HAP-1 (cell line): ENCODE results near the gene SRRM1.

Source experiments
- DNase-seq, 2 experiments: peaks; one replicate each; pipeline ENCODE4 v3.0.0-alpha.2; 2016 to 2020; ENCODE audit warnings: low spot score in 2 of 2
- H3K27me3 ChIP-seq: fragments of 250-450 bp; sonication (Bioruptor Pico); 2 replicates; pipeline ENCODE4 v1.5.1; 2020; ENCODE audit warnings: low read depth, mild to moderate bottlenecking, moderate library complexity
- H3K36me3 ChIP-seq: fragments of 250-450 bp; sonication (Bioruptor Pico); replicated peaks from 2 replicates; pipeline ENCODE4 v1.5.1; 2020; ENCODE audit warnings: mild to moderate bottlenecking
- H3K4me1 ChIP-seq: fragments of 250-450 bp; sonication (Bioruptor Pico); 2 replicates; pipeline ENCODE4 v1.5.1; 2020; ENCODE audit warnings: mild to moderate bottlenecking
- H3K4me3 ChIP-seq: fragments of 250-450 bp; sonication (Bioruptor Pico); 2 replicates; pipeline ENCODE4 v1.5.1; 2020; ENCODE audit warnings: mild to moderate bottlenecking, moderate library complexity
- H3K9me3 ChIP-seq: fragments of 250-450 bp; sonication (Bioruptor Pico); 2 replicates; pipeline ENCODE4 v1.5.1; 2020; ENCODE audit warnings: mild to moderate bottlenecking, moderate library complexity
- in situ Hi-C: fragments of 300-500 bp; cut with MboI; formaldehyde crosslinking; loops from 3 replicates; pipeline ENCODE4 v1.14.3; 2020; ENCODE audit warnings: low sequenced_read_pairs, inconsistent platforms, mixed read lengths

Gene SRRM1

DNA sequence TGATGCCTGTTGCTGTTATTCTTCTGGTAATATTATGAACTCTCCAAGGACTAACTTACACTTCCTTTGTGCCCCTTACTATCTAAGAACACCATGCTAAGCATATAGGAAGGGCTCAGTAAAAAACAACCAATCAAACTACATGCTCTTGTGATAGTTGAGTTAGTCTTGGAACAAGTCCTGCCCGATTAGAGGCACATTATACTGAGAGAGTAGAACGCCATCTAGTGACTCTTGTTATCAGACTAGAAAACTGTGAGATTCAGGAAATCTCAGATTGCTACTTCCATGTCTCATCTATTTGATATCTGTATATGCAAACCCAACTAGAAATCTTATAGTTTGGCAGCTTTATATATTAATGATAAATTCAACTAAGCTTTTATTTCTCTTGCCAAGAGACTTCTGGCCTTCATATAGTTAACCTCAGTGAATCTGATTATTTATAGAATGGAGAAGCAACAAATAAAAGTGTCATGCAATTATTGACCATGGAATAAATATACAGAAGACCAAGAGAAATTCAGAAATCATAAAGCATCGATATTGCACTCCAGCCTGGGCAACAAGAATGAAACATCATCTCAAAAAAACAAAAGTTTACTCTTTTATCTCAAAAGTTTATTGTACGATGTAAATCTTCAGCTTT lies 7.8 kb upstream of the SRRM1 start:
- peak in 1 of 2 experiments; percentile 82 for DNase-seq
- no peaks in the 10 kb centered on the region for H3K27me3 ChIP-seq
- no peaks in the 10 kb centered on the region for H3K9me3 ChIP-seq
- H3K4me3 ChIP-seq: no peak overlapping the region
- peaks cover 13% of the 10 kb centered on the region for H3K4me1 ChIP-seq
- in situ Hi-C loops: loop anchor here (10.0 kb wide), 1 partner anchor 431 kb away; no protein-coding TSS in a partner anchor
- H3K36me3 ChIP-seq: no peaks in the 10 kb centered on the region

DNA sequence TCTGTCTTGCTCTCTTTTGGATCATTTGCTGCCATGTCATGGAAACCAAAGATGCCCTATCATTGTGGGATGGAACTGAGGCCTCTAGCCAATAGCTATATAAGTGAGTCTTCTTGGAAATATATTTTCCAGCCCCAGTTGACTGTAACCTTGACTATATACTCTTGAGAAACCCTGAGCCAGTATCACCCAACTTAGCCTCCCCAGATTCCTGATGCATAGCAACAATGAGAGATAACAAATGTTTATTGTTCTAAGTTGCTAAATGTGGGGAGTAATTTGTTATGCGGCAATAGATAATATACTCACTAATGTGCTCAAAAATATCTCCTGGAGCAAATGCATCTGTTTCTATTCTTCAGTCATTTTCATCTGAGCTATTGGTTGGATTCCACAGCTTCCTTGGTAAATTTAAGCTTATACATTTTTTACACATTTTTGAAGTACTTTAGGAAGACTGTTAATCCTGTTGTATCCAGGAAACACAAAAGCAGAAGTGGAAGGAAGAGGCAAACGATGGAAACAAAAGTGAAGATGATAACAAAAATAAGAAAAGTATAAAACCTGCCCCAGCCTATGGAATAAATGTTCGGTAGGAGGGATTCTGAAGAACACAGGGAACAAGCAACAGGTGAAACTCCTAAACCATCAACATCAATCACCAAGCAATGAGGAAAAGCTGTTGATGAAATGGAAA lies 6.3 kb upstream of the SRRM1 start:
- DNase-seq: no peak
- in situ Hi-C loops: loop anchor here (10.0 kb wide), 1 partner anchor 432 kb away; no protein-coding TSS in a partner anchor
- Histone ChIP-seq H3K4me3 (no peak overlapping the region), H3K4me1 (peaks cover 15% of the 10 kb centered on the region), H3K27me3 (no peaks in the 10 kb centered on the region), H3K9me3 (no peaks in the 10 kb centered on the region), H3K36me3 (no peaks in the 10 kb centered on the region)

GRCh38 chr1:24639094-24639493 lies 4.0 kb upstream of the SRRM1 start:
- in situ Hi-C loops: loop anchor here (10.0 kb wide), 1 partner anchor 434 kb away; no protein-coding TSS in a partner anchor
- no peak for DNase-seq

DNA sequence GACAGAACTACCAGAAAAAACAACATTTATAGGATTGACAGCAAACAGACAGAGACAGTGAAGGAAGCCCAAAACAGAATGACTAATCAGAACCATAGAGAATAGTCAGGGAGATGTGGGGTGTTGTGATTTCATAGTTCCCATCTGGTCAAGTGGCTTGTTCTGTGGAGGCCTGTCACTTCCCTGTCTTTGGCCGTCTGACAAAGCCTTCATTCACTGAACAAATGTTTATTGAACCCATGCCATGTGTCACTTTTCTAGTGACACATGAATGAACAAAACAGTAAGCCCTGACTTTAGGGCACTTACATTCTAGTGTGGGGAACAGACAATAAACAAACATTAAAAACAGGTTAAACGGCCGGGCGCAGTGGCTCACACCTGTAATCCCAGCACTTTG lies 3.2 kb upstream of the SRRM1 start:
- Histone ChIP-seq H3K4me1 (peaks cover 10% of the 10 kb centered on the region), H3K9me3 (no peaks in the 10 kb centered on the region), H3K36me3 (no peaks in the 10 kb centered on the region; the same call in none of the 2 replicates), H3K27me3 (no peaks in the 10 kb centered on the region), H3K4me3 (no peak overlapping the region)
- no peak for DNase-seq
- in situ Hi-C loops: loop anchor here (10.0 kb wide), 1 partner anchor 435 kb away; no protein-coding TSS in a partner anchor

More at GRCh38 chr1:24639094-24639493, 4.0 kb upstream of the SRRM1 start:
- Histone ChIP-seq H3K4me1 (peaks cover 4% of the 10 kb centered on the region; the same call in 1 of the 2 replicates), H3K9me3 (no peaks in the 10 kb centered on the region), H3K4me3 (no peak overlapping the region), H3K27me3 (no peaks in the 10 kb centered on the region), H3K36me3 (no peaks in the 10 kb centered on the region; the same call in 1 of the 2 replicates)

GRCh38 chr1:24640288-24640687 lies 2.8 kb upstream of the SRRM1 start:
- no peaks in the 10 kb centered on the region for H3K27me3 ChIP-seq
- DNase-seq: peak in 1 of 2 experiments; percentile 58
- H3K9me3 ChIP-seq: no peaks in the 10 kb centered on the region
- in situ Hi-C loops: no loop called here
- H3K4me3 ChIP-seq: no peak overlapping the region
- H3K36me3 ChIP-seq: peaks cover under 1% of the 10 kb centered on the region
- H3K4me1 ChIP-seq: peaks cover 12% of the 10 kb centered on the region

DNA sequence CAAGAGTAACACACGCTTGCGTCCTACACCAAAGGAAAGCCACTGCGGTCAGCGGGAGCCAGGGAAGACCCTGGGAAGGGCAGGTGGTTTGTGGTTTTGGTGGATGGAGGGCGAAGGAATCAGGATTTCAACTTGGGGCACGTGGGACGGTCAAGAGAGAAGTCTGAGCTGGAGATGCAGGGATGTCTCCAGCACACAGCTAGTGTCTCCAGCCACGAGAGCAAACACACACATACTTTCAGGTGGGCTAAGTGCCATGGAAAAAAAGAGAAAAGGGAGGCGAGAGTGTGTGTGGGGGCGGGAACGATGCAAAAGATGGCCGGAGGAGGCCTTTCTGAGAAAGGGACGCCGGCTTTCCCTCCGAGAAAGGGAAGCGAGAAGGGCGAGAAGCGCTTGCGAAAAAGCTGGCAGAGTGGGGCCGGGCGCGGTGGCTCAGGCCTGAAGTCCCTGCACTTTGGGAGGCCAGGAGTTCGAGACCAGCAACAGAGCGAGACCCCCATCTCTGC lies 1.4 kb upstream of the SRRM1 start:
- Histone ChIP-seq H3K4me3 (peak overlapping the region; percentile 94), H3K27me3 (no peaks in the 10 kb centered on the region), H3K4me1 (peaks cover 15% of the 10 kb centered on the region), H3K9me3 (no peaks in the 10 kb centered on the region), H3K36me3 (peaks cover 14% of the 10 kb centered on the region)
- in situ Hi-C loops: no loop called here
- DNase-seq: peak in 1 of 2 experiments; percentile 26

- H3K27me3 ChIP-seq: no peaks in the 10 kb centered on the region
- no peaks in the 10 kb centered on the region for H3K9me3 ChIP-seq
- H3K36me3 ChIP-seq: peaks cover 33% of the 10 kb centered on the region
- peaks cover 15% of the 10 kb centered on the region for H3K4me1 ChIP-seq
- peak overlapping the region; percentile 94 for H3K4me3 ChIP-seq
- in situ Hi-C loops: no loop called here
- DNase-seq: peak in 1 of 2 experiments; percentile 24
These were observed 429 bp downstream of the SRRM1 start for GRCh38 chr1:24643363-24644099.

- no peaks in the 10 kb centered on the region for H3K27me3 ChIP-seq
- in situ Hi-C loops: no loop called here
- peak overlapping the region; percentile 94 for H3K4me3 ChIP-seq
- peak in 1 of 2 experiments; percentile 36 for DNase-seq
- peaks cover 38% of the 10 kb centered on the region for H3K36me3 ChIP-seq
- H3K4me1 ChIP-seq: peaks cover 15% of the 10 kb centered on the region
- no peaks in the 10 kb centered on the region for H3K9me3 ChIP-seq
These were observed 940 bp downstream of the SRRM1 start for GRCh38 chr1:24644100-24644384.

- H3K9me3 ChIP-seq: no peaks in the 10 kb centered on the region
- in situ Hi-C loops: no loop called here
- no peaks in the 10 kb centered on the region for H3K27me3 ChIP-seq
- H3K36me3 ChIP-seq: peaks cover 85% of the 10 kb centered on the region
- peaks cover 11% of the 10 kb centered on the region for H3K4me1 ChIP-seq
- DNase-seq: no peak
- no peak overlapping the region for H3K4me3 ChIP-seq
These were observed 5.8 kb downstream of the SRRM1 start for GRCh38 chr1:24648919-24649318.

DNA sequence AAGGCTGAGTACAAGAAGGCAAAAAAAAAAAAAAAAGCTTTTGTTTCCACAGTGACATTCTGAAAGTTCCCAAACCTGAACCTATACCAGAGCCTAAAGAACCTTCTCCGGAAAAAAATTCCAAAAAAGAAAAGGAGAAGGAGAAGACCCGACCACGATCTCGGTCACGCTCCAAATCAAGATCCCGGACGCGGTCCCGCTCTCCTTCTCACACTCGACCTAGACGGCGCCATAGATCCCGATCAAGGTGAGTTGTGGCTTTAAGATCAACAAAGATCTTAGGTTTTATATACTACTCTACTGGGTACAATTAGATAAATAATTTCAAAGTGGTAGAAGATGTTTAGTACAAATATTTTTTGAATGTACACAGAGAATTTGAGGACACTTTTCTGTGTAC lies 9.3 kb downstream of the SRRM1 start:
- Histone ChIP-seq H3K36me3 (peaks cover 98% of the 10 kb centered on the region), H3K4me3 (no peak overlapping the region), H3K9me3 (no peaks in the 10 kb centered on the region), H3K27me3 (no peaks in the 10 kb centered on the region), H3K4me1 (no peaks in the 10 kb centered on the region)
- no peak for DNase-seq
- in situ Hi-C loops: no loop called here

DNA sequence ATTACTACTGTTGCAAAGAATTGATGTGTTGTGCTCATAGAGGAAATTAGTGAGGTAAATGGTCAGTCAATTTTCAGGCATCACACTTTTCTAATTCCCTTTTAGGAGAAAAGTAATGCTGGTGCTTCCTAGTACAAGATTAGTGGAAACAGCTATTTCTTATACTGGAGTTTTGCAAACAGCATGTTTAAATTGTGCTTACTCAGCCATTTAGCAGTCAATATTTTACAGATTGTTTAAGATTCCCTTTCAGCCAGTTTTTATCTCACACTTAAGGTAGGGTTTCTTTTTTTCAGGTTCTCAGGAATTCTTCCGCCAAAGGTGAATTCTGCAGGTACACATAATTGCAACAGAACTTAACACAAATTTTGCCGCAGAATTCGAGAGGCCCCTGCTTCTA lies 10.9 kb downstream of the SRRM1 start:
- no peaks in the 10 kb centered on the region; the same call in 1 of the 2 replicates for H3K4me1 ChIP-seq
- DNase-seq: no peak
- no peaks in the 10 kb centered on the region for H3K27me3 ChIP-seq
- H3K9me3 ChIP-seq: no peaks in the 10 kb centered on the region
- in situ Hi-C loops: no loop called here
- H3K4me3 ChIP-seq: no peak overlapping the region
- H3K36me3 ChIP-seq: peaks cover 94% of the 10 kb centered on the region

GRCh38 chr1:24656046-24656445 lies 12.9 kb downstream of the SRRM1 start:
- Histone ChIP-seq H3K9me3 (no peaks in the 10 kb centered on the region), H3K27me3 (no peaks in the 10 kb centered on the region), H3K4me1 (peaks cover 13% of the 10 kb centered on the region), H3K4me3 (no peak overlapping the region), H3K36me3 (peaks cover 88% of the 10 kb centered on the region)
- in situ Hi-C loops: no loop called here
- no peak for DNase-seq

- H3K4me3 ChIP-seq: no peak overlapping the region
- no peaks in the 10 kb centered on the region for H3K9me3 ChIP-seq
- no peaks in the 10 kb centered on the region for H3K27me3 ChIP-seq
- in situ Hi-C loops: no loop called here
- H3K4me1 ChIP-seq: peaks cover 13% of the 10 kb centered on the region
- peaks cover 90% of the 10 kb centered on the region for H3K36me3 ChIP-seq
- no peak for DNase-seq
These were observed 14.7 kb downstream of the SRRM1 start for GRCh38 chr1:24657781-24658180.
